HG03521 (cell line): ENCODE results near the gene USB1.

Source experiments
- ATAC-seq: cut with Tn5 transposase; IDR thresholded peaks from one replicate; pipeline ENCODE4 v1.9.1; 2021; ENCODE audit warnings: mild to moderate bottlenecking, moderate library complexity; ENCODE audit not compliant: unreplicated experiment

The USB1 gene

DNA sequence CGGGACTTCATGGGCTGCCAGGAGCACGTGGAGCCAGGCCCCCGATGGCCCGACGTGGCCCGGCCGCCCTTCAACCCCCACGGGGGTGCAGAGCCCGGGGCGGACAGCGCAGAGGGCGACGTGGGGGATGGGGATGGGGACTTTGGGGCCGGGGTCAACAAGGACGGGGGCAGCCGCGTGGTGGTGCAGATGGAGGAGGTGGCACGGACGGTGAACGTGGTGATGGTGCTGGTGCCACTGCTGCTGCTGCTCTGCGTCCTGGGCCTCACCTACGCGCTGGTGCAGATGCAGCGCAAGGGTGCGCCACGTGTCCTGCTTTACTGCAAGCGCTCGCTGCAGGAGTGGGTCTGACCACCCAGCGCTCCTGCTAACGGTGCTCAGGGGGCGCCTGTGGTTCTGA, 43.9 kb downstream of the USB1 start:
- ATAC-seq = no peak

DNA sequence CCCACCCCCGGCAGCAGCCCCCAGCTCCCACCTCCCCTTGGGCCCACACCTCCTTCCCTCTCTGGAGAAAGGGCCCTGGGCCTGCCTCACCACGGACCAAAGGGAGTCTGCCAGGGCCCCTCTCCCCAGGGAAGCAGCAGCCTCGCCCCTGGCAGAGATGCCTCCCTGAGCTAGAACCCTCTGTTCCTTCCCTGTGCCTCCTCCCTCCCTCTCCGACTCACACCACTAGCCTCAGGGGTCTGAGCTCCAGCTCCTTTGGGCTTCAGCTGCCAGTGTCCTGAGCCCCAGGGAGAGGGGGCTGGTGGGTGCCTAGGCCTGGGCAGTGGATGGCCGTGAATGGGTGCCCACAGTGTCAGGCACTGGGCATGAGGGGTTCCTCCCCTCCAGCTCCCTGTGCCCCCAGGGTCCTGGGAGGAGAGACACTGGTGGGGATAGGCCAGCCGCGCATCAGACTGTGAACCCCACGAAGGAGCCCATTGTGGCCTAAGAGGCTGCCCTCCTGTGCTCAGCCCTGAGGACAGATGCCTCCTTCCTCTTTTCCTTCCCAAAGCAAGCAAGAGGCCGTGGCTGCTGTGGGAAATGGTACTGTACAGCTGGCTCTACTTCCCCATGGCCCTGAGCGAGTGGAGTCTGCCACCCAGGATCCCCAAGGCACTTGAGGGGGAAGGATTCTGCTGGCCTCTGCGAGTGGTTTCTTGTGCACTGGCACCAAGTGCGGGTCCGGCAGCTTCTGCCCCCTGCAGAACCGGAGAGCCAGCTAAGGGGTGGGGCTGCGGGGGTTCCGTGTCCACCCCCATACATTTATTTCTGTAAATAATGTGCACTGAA, 45.1 kb downstream of the USB1 start:
- ATAC-seq = no peak

GRCh38 chr16:58046936-58047335, 45.7 kb downstream of the USB1 start:
- no peak for ATAC-seq

- ATAC-seq = no peak
Measured at GRCh38 chr16:58047557-58048348, 46.5 kb downstream of the USB1 start.

- no peak for ATAC-seq
Measured at GRCh38 chr16:58048494-58049231, 47.5 kb downstream of the USB1 start.

- ATAC-seq = no peak
Measured at GRCh38 chr16:58049232-58050185, 48.3 kb downstream of the USB1 start.

GRCh38 chr16:58051296-58051695, 50.1 kb downstream of the USB1 start:
- no peak for ATAC-seq

DNA sequence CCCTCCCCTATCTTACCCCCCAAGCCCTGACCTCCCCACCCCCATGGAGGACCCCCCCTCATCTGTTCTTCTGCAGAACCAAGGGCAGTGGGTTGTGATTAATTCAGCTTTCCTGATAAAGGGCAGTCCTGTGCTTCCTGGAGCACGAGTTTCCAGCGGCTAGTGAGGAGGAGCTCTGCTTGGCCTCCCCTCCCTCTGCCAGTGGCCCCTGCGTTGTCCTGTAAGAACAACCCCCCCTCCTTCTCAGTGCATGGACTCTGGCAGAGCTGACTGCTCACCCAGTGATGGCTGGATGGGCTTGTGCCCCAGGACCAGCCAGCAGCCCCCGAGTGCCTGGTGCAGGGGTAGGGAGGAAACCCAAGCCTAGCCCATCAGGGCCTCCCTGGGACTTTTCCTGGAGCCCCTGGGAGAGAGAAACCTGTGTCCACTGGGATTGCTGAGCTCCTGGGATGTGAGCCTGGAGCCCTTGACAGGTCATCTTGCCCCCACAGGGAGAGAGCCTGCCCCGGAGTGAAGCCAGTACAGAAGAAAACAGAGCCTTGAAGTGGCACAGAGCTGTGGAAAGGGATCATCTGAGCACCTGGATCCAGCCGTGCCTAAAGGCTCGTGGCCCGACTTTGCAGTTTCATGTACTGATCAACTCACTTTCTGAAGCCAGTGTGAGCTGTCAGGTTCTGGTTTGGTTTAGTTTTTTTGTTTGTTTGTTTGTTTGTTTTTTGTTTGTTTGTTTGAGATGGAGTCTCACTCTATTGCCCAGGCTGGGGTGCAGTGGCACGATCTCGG, 50.8 kb downstream of the USB1 start:
- ATAC-seq = no peak

- ATAC-seq = no peak
Measured at GRCh38 chr16:58053682-58054005, 52.4 kb downstream of the USB1 start.

- no peak for ATAC-seq
Measured at GRCh38 chr16:58054289-58054688, 53.1 kb downstream of the USB1 start.

- no peak for ATAC-seq
Measured at GRCh38 chr16:58056580-58056979, 55.4 kb downstream of the USB1 start.

DNA sequence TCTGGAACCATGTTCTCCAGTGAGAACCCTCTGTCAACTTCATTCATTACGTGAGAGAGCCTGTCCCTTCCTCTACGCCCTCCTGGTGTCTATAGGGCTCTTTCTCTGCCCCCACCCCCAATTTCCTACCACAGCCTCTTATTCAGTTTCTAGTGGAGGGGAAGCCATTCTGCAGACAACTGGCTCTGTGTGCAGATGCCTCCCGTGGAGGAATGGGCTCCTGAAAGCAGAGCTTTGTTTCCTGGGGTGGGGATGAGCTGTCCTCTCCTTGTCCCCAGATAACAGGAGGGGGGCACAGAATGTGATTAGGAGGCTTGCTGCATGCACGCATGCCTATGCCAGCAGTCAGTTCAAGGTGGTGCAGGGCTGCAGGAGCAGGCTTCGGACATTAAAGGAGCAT, 55.9 kb downstream of the USB1 start:
- ATAC-seq = no peak

GRCh38 chr16:58057784-58058183, 56.6 kb downstream of the USB1 start:
- no peak for ATAC-seq

GRCh38 chr16:58062821-58063220, 61.6 kb downstream of the USB1 start:
- ATAC-seq = no peak

- ATAC-seq = no peak
Measured at GRCh38 chr16:58063377-58064076, 62.3 kb downstream of the USB1 start.

DNA sequence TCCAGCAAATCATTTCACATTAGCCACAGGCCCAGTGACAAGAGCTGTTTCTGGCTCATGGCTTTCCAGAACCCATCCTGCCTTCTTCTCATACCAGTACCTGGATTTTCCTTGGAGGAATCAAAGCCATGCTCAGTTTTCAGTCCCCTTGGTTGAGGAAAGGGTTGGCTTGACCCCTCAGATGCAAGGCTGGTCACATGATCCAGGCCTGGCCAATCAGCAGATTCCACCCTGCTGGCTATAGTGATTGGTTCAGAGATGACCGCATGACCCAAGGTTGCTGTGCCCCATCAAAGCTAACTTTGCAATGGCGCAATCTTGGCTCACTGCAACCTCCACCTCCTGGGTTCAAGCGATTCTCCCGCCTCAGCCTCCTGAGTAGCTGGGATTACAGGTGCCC, 69.4 kb downstream of the USB1 start:
- no peak for ATAC-seq
